SK-N-MC (cell line): ENCODE data around the gene ALX3.
"Not testable (repeated sequence)": the region's sequence is repeated elsewhere in the genome, so short reads cannot be mapped to it uniquely, and the experiment has no call there.

Source experiments
- DNase-seq: peaks from one replicate; pipeline ENCODE4 v3.0.0-alpha.2; 2011; ENCODE audit warnings: low read depth, low spot score
- H3K27ac ChIP-seq: fragments of 200-600 bp; sonication (generic); 2 replicates; pipeline ENCODE4 v1.5.1; 2016; ENCODE audit warnings: mixed run types
- H3K36me3 ChIP-seq: fragments of 200-600 bp; sonication (generic); 2 replicates; pipeline ENCODE4 v1.6.1; 2017; ENCODE audit warnings: antibody characterized with exemption, low read length, mixed read lengths; ENCODE audit not compliant: insufficient read depth
- H3K4me3 ChIP-seq: fragments of 200-600 bp; sonication (generic); 2 replicates; pipeline ENCODE4 v1.5.1; 2016
- H3K9ac ChIP-seq: fragments of 200-600 bp; sonication (generic); 2 replicates; pipeline ENCODE4 v1.8.0; 2017; ENCODE audit warnings: mixed run types, mixed read lengths; ENCODE audit not compliant: insufficient read length
- H3K9me3 ChIP-seq: fragments of 200-600 bp; sonication (generic); 2 replicates; pipeline ENCODE4 v1.6.1; 2017; ENCODE audit warnings: low read depth, mild to moderate bottlenecking, antibody characterized with exemption, low read length, moderate library complexity, mixed read lengths
- EZH2 ChIP-seq: fragments of 200-600 bp; sonication (generic); IDR thresholded peaks from one replicate; pipeline ENCODE4 v1.6.1; 2017; ENCODE audit warnings: antibody characterized with exemption
- FOXP2 ChIP-seq: optimal IDR thresholded peaks from 2 replicates; pipeline ENCODE3; 2011; ENCODE audit warnings: mild to moderate bottlenecking, moderate library complexity; ENCODE audit not compliant: insufficient read depth; ENCODE audit errors: extremely low read length, control extremely low read depth
- POLR2AphosphoS5 ChIP-seq: IDR thresholded peaks from 2 replicates; pipeline ENCODE4 v1.6.1; 2012; ENCODE audit warnings: mild to moderate bottlenecking, low read depth, low read length, borderline replicate concordance

The ALX3 gene

GRCh38 chr1:110083866-110084226 lies 13.4 kb upstream of the ALX3 start:
- Histone ChIP-seq H3K9me3 (no peaks in the 10 kb centered on the region), H3K36me3 (no peaks in the 10 kb centered on the region), H3K9ac (no peak overlapping the region), H3K4me3 (no peak overlapping the region), H3K27ac (no peak overlapping the region)
- TF ChIP-seq POLR2AphosphoS5 (no peak), EZH2 (no peak), FOXP2 (no peak)
- no peak for DNase-seq

GRCh38 chr1:110083061-110083865 lies 12.8 kb upstream of the ALX3 start:
- no peaks in the 10 kb centered on the region for H3K36me3 ChIP-seq
- no peaks in the 10 kb centered on the region for H3K9me3 ChIP-seq
- no peak for DNase-seq
- H3K9ac ChIP-seq = no peak overlapping the region
- no peak overlapping the region for H3K4me3 ChIP-seq
- H3K27ac ChIP-seq = no peak overlapping the region
- TF ChIP-seq POLR2AphosphoS5 (no peak), FOXP2 (no peak), EZH2 (no peak)

- DNase-seq = no peak
- no peaks in the 10 kb centered on the region for H3K9me3 ChIP-seq
- no peak overlapping the region for H3K27ac ChIP-seq
- TF ChIP-seq FOXP2 = no peak
- TF ChIP-seq POLR2AphosphoS5 = no peak
- TF ChIP-seq EZH2 = no peak
- H3K36me3 ChIP-seq = no peaks in the 10 kb centered on the region
- no peak overlapping the region for H3K4me3 ChIP-seq
- H3K9ac ChIP-seq = no peak overlapping the region
These were observed 12.0 kb upstream of the ALX3 start for GRCh38 chr1:110082477-110082876.

DNA sequence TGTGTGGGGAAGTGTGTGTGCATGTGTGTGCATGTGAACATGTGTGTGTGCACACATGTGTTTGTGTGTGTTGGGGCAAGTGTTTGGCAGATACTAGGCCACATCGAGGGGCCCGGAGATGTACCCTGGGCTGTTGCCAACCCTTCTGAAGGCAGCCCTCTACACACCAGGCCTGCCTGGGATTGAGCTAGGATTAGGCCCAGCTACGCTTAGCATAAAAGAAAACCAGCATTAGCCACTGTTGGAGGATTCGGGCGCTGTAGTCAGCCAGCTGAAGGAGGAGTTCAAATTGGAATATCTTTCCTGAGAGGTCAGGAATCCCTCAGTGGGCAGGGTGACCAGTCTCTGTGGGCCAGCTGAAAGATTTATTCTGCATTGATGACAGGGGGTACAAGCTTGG lies 10.6 kb upstream of the ALX3 start:
- no peaks in the 10 kb centered on the region for H3K9me3 ChIP-seq
- no peak overlapping the region for H3K9ac ChIP-seq
- no peak for DNase-seq
- H3K27ac ChIP-seq = no peak overlapping the region
- TF ChIP-seq POLR2AphosphoS5 = no peak
- no peak for TF ChIP-seq FOXP2
- no peak for TF ChIP-seq EZH2
- H3K36me3 ChIP-seq = no peaks in the 10 kb centered on the region
- no peak overlapping the region for H3K4me3 ChIP-seq

GRCh38 chr1:110079995-110080394 lies 9.5 kb upstream of the ALX3 start:
- not testable (repeated sequence) for H3K9ac ChIP-seq, H3K4me3 ChIP-seq, H3K36me3 ChIP-seq, H3K27ac ChIP-seq, DNase-seq, H3K9me3 ChIP-seq

GRCh38 chr1:110076789-110077500 lies 6.5 kb upstream of the ALX3 start:
- no peak for DNase-seq
- Histone ChIP-seq H3K27ac (no peak overlapping the region), H3K36me3 (0 out of 2 replicates have a peak, but pooled peaks cover 3% of the 10 kb centered on the region), H3K9me3 (no peaks in the 10 kb centered on the region), H3K9ac (no peak overlapping the region), H3K4me3 (no peak overlapping the region)
- no peak for TF ChIP-seq EZH2

DNA sequence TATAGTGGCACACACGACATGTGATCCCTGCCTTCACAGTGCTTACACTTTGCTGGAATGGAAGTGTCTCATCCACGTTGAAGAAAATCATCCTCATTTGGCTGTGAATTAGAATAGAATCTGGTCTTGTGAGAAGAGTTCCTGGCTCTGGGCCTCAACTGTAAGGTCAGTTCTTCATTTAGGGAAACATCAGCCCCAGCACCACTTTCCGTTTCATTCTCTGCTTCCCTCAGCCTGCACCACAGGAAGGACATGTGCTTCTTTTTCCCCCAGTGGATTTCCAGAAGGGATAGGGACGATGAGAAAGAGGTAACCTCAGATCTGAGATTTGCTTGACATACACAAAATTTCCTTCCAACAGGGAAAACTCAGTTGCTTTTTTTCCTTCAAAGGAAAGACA lies 3.7 kb upstream of the ALX3 start:
- TF ChIP-seq FOXP2 = no peak
- TF ChIP-seq EZH2 = no peak
- TF ChIP-seq POLR2AphosphoS5 = no peak
- H3K9ac ChIP-seq = no peak overlapping the region
- peaks cover 5% of the 10 kb centered on the region; the same call in 1 of the 2 replicates for H3K36me3 ChIP-seq
- no peak for DNase-seq
- no peak overlapping the region for H3K4me3 ChIP-seq
- no peaks in the 10 kb centered on the region for H3K9me3 ChIP-seq
- no peak overlapping the region for H3K27ac ChIP-seq

- DNase-seq = no peak
- peak overlapping the region; percentile 97 for H3K4me3 ChIP-seq
- H3K36me3 ChIP-seq = peaks cover 24% of the 10 kb centered on the region; the same call in 1 of the 2 replicates
- TF ChIP-seq EZH2 = no peak
- no peak for TF ChIP-seq POLR2AphosphoS5
- TF ChIP-seq FOXP2 = no peak
- H3K9me3 ChIP-seq = no peaks in the 10 kb centered on the region
- H3K9ac ChIP-seq = peak overlapping the region; percentile 96
- H3K27ac ChIP-seq = peak overlapping the region; percentile 55; the same call in 1 of the 2 replicates
These were observed 196 bp downstream of the ALX3 start for GRCh38 chr1:110070282-110070669.
